ENCODE data around the gene PACSIN2. TPM values are rescaled to one million over a fixed set of nuclear protein-coding genes. Genes with fewer than 3 reads are reported as not detected.
A peak's percentile ranks its signal among the peaks of the same experiment; 100 is the strongest.

PACSIN2 gene
- total and polyA plus RNA-seq, 10 of the 15 experiments (the other 5 are each of a cell fraction or from before 2014, with no cell fraction given), result 0.93 to 78.7 (median 46.8) TPM

- TF ChIP-seq NKRF (conservative IDR thresholded peaks at IDR 0.05), result no peak; the same call in 1 of the 2 replicates
- TF ChIP-seq NFIC (IDR thresholded peaks at IDR 0.05; ENCODE audit: low read depth, low read length), result no peak
- no peak; the same call in 1 of the 2 replicates for TF ChIP-seq NR2C1 (IDR thresholded peaks at IDR 0.05)
- peak; percentile 27; the same call in 1 of the 2 replicates for TF ChIP-seq ZNF687 (IDR thresholded peaks at IDR 0.05)
- TF ChIP-seq WRNIP1 (IDR thresholded peaks at IDR 0.05; ENCODE audit: borderline replicate concordance, low read depth, low read length), result no peak
- TF ChIP-seq ZNF217 (IDR thresholded peaks at IDR 0.05), result no peak
- no peak for TF ChIP-seq SMARCA5 (IDR thresholded peaks at IDR 0.05)
- no peak for TF ChIP-seq SREBF1 (IDR thresholded peaks at IDR 0.05; ENCODE audit: low read length)
- TF ChIP-seq CREM (IDR thresholded peaks at IDR 0.05; ENCODE audit: low read depth), result peak; percentile 53; the same call in 1 of the 2 replicates
- TF ChIP-seq TCF3 (IDR thresholded peaks at IDR 0.05; ENCODE audit: borderline replicate concordance, insufficient read depth, low read depth, low read length), result no peak
These were observed 158.6 kb downstream of the PACSIN2 start (continued) for GRCh38 chr22:42856179-42856864.

Data from GM12878 (cell line).